WERI-Rb-1 (cell line): ENCODE data around the gene TMIGD2.

ENCODE experiments used
- DNase-seq: peaks from one replicate; pipeline ENCODE4 v3.0.0-alpha.2; 2020
- H3K27ac ChIP-seq: fragments of 250-450 bp; sonication (Bioruptor Pico); 2 replicates; pipeline ENCODE4 v1.5.1; 2020; ENCODE audit warnings: mild to moderate bottlenecking, moderate library complexity
- H3K27me3 ChIP-seq: fragments of 250-450 bp; sonication (Bioruptor Pico); 2 replicates; pipeline ENCODE4 v1.5.1; 2021; ENCODE audit warnings: mild to moderate bottlenecking, low read depth, moderate library complexity; ENCODE audit not compliant: insufficient read depth, severe bottlenecking
- H3K36me3 ChIP-seq: fragments of 250-450 bp; sonication (Bioruptor Pico); 2 replicates; pipeline ENCODE4 v1.5.1; 2020; ENCODE audit warnings: mild to moderate bottlenecking, moderate library complexity
- H3K4me3 ChIP-seq: 2 replicates; pipeline ENCODE4 v1.5.1; 2011; ENCODE audit warnings: low read depth, mild to moderate bottlenecking, control low read depth, low read length
- H3K9me3 ChIP-seq: fragments of 250-450 bp; sonication (Bioruptor Pico); 2 replicates; pipeline ENCODE4 v1.5.1; 2021; ENCODE audit warnings: mild to moderate bottlenecking, moderate library complexity; ENCODE audit not compliant: severe bottlenecking
- CTCF ChIP-seq: IDR thresholded peaks from 2 replicates; pipeline ENCODE4 v1.5.1; 2011; ENCODE audit warnings: low read depth, mild to moderate bottlenecking, control low read depth, inconsistent platforms, low read length

Gene TMIGD2

GRCh38 chr19:4313847-4314490 is 11.8 kb upstream of the TMIGD2 start:
- no peak for TF ChIP-seq CTCF
- no peaks in the 10 kb centered on the region for H3K9me3 ChIP-seq

DNA sequence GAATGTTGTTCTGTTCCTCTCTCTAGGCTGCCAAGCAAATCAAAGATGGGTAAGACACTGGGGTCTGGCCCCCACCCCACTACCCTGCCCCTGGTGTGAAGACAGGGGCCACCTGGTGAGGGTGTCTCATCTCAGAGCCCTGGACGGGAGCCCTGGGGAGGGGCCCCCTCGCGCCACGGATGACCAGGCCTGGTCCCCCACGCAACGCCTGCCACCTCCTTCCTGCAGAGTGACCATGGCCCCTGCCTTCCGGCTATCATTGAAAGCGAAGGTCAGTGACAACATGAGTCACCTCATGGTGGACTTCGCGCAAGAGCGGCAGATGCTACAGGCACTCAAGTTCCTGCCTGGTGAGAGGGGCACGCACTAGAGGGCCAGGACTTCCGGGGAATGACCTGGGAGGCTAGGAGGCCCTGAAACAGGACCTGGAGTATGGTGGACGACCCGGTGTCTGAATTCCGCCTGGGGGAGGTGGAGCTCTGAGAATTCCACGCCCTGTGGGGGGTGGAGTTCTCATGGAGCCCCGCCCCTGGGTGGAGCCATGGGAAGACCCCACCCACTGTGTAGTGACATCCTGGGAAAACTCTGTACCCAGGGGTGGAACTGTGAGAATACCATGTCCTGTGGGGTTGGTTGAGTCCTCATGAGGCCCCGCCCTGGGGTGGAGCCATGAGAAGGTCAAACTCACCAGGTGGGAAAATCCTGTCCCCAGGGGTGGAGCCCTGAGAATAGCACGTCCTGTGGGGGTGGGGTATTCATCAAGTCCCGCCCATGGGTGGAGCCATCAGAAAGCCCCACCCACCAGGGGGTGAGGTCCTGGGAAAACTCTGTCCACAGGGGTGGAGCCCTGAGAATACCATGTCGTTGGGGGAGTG is 8.3 kb upstream of the TMIGD2 start:
- TF ChIP-seq CTCF, result no peak
- no peaks in the 10 kb centered on the region for H3K9me3 ChIP-seq
- no peaks in the 10 kb centered on the region for H3K27me3 ChIP-seq
- no peak overlapping the region for H3K27ac ChIP-seq
- no peak overlapping the region for H3K4me3 ChIP-seq
- DNase-seq, result peak; percentile 30
- H3K36me3 ChIP-seq, result peaks cover 30% of the 10 kb centered on the region

More at GRCh38 chr19:4313847-4314490, 11.8 kb upstream of the TMIGD2 start:
- Histone ChIP-seq H3K27me3 (no peaks in the 10 kb centered on the region), H3K36me3 (peaks cover 36% of the 10 kb centered on the region), H3K4me3 (no peak overlapping the region), H3K27ac (no peak overlapping the region)
- no peak for DNase-seq

DNA sequence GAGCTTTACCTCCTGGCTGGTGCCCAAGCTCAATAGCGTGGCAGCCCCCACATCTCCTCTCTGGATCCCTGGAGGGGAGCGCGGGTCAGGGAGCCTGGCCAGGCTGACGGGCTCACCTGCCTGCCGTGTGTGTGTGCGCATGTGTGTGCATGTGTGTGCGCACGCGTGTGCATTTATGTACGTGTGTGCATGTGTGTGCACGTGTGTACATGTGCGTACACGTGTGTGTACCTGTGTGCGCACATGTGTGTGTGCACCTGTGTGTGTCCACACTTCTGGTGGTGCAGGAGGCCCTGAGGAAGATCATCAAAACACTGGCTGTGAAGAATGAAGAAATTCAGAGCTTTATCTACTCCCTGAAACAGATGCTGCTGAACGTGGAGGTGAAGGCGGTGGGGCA is 3.5 kb upstream of the TMIGD2 start:
- TF ChIP-seq CTCF, result no peak

DNA sequence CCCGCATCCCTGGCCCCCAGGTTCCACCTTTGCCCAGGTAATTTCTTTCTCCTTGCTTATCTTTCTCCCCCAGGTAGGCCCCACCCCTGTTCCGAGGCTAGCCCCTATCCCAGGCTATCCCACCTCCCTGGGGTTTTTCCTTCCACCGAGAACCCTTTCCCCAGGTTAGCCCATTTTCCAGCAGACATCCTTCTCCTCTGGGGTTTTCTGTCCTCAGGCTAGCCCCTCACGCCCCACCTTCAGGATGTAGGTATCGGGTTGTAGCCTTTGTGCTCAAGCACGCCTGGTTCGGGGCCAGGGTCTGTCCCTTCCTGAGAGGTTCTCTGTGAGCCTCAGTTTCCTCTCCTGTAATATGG is 3.0 kb upstream of the TMIGD2 start:
- no peak overlapping the region for H3K27ac ChIP-seq
- no peak for DNase-seq
- TF ChIP-seq CTCF, result no peak
- H3K4me3 ChIP-seq, result no peak overlapping the region
- no peaks in the 10 kb centered on the region for H3K9me3 ChIP-seq
- H3K36me3 ChIP-seq, result peaks cover 13% of the 10 kb centered on the region
- no peaks in the 10 kb centered on the region for H3K27me3 ChIP-seq

More for the DNA sequence above, 3.5 kb upstream of the TMIGD2 start:
- no peak overlapping the region for H3K27ac ChIP-seq
- H3K36me3 ChIP-seq, result peaks cover 17% of the 10 kb centered on the region
- no peaks in the 10 kb centered on the region for H3K9me3 ChIP-seq
- H3K27me3 ChIP-seq, result no peaks in the 10 kb centered on the region
- H3K4me3 ChIP-seq, result no peak overlapping the region
- DNase-seq, result no peak

- Histone ChIP-seq H3K4me3 (peak within 1 kb of the TSS; percentile 37), H3K27ac (no peak within 1 kb of the TSS), H3K9me3 (no peaks in the 10 kb centered on the region), H3K36me3 (peaks cover 9% of the 10 kb centered on the region), H3K27me3 (no peaks in the 10 kb centered on the region)
- peak; percentile 71 for DNase-seq
- no peak for TF ChIP-seq CTCF
These were observed 2.5 kb upstream of the TMIGD2 start, which contains the start of gene FSD1 for GRCh38 chr19:4304538-4305256. Gene FSD1 (plus strand): TSS chr19:4304598. CDS start chr19:4304747, 149 bp downstream.
